Peyer's patch (tissue), 4 donors: ENCODE results near the gene GLRA3. TPM values are rescaled to one million over a fixed set of nuclear protein-coding genes. Genes with fewer than 3 reads are reported as not detected.

ENCODE experiments used
- DNase-seq, 3 donors: peaks; one replicate each; pipeline ENCODE4 v3.0.0-alpha.2; 2017 to 2019
- H3K27ac ChIP-seq, 4 donors: fragments of 200-600 bp; sonication (generic); one replicate each; pipeline ENCODE4 v1.5.1; 2016 to 2019
- H3K27me3 ChIP-seq, 2 donors: fragments of 200-600 bp; sonication (generic); one replicate each; pipeline ENCODE4 v1.5.1; 2019
- H3K36me3 ChIP-seq, 3 donors: fragments of 200-600 bp; sonication (generic); one replicate each; pipeline ENCODE4 v1.5.1; 2016 to 2019
- H3K4me1 ChIP-seq, 4 donors: fragments of 200-600 bp; sonication (generic); one replicate each; pipeline ENCODE4 v1.5.1; 2016 to 2019
- H3K4me3 ChIP-seq, 4 donors: fragments of 200-600 bp; sonication (generic); 1 replicate in 3 of 4; 2 replicates in 1 of 4; pipeline ENCODE4 v1.5.1; 2016 to 2019; ENCODE audit warnings: mild to moderate bottlenecking in 1 of 4
- H3K9me3 ChIP-seq, 4 donors: fragments of 200-600 bp; sonication (generic); one replicate each; pipeline ENCODE4 v1.5.1; 2016 to 2019; ENCODE audit warnings: mild to moderate bottlenecking in 1 of 4
- CTCF ChIP-seq, 6 experiments: fragments of 450-650 bp in 4 of 6; fragments of 200-600 bp in 2 of 6; sonication (generic) in 1 of 6; IDR thresholded peaks; one replicate each; pipeline ENCODE4 v1.5.1; 2017 to 2019; ENCODE audit warnings: antibody characterized with exemption in 6 of 6, mild to moderate bottlenecking in 3 of 6, moderate library complexity in 1 of 6
- POLR2A ChIP-seq, 2 donors: fragments of 450-650 bp; IDR thresholded peaks; one replicate each; pipeline ENCODE4 v1.5.1; 2017; ENCODE audit warnings: antibody characterized with exemption in 2 of 2, mild to moderate bottlenecking in 2 of 2, moderate library complexity in 2 of 2
- total RNA-seq, 4 donors: library from RNA; depleted of rRNA; stranded (reverse); fragments of >200 nt; gene quantifications; one replicate each; pipeline ENCODE4 v1.1.0, GENCODE V29; 2016

The GLRA3 gene
- total RNA-seq, 4 donors from 2014 or later, result 1.7 TPM; not detected in 3

GRCh38 chr4:174869339-174869738 lies 40.3 kb upstream of the GLRA3 start:
- Histone ChIP-seq H3K36me3 (no peaks in the 10 kb centered on the region), H3K27ac (no peak overlapping the region), H3K9me3 (no peaks in the 10 kb centered on the region), H3K4me1 (no peaks in the 10 kb centered on the region), H3K27me3 (no peaks in the 10 kb centered on the region), H3K4me3 (no peak overlapping the region)
- TF ChIP-seq POLR2A (IDR thresholded peaks at IDR 0.05) (no peak), CTCF (IDR thresholded peaks at IDR 0.05) (no peak)
- no peak for DNase-seq

DNA sequence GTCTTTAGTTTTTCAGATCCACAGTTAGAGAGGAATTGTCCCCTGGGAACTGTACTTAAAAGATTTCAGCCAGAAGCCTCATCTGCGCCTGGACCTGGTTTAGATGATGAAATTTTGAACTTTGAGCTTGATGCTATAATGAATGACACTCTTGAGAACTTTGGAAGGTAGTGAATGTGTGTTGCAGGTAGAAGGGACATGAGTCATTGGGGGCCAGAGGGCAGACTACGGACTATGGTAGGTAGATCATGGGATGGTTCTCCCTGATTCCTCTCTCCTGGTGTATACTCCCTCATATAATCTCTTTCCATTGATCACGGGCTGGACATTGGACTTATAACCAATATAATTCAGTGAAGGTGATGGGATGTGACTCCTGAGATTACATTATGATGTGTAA lies 38.9 kb upstream of the GLRA3 start:
- Histone ChIP-seq H3K4me1 (no peaks in the 10 kb centered on the region), H3K36me3 (no peaks in the 10 kb centered on the region), H3K27ac (no peak overlapping the region), H3K27me3 (no peaks in the 10 kb centered on the region), H3K4me3 (no peak overlapping the region), H3K9me3 (no peaks in the 10 kb centered on the region)
- no peak for TF ChIP-seq CTCF (IDR thresholded peaks at IDR 0.05)
- no peak for TF ChIP-seq POLR2A (IDR thresholded peaks at IDR 0.05)
- DNase-seq, result no peak

DNA sequence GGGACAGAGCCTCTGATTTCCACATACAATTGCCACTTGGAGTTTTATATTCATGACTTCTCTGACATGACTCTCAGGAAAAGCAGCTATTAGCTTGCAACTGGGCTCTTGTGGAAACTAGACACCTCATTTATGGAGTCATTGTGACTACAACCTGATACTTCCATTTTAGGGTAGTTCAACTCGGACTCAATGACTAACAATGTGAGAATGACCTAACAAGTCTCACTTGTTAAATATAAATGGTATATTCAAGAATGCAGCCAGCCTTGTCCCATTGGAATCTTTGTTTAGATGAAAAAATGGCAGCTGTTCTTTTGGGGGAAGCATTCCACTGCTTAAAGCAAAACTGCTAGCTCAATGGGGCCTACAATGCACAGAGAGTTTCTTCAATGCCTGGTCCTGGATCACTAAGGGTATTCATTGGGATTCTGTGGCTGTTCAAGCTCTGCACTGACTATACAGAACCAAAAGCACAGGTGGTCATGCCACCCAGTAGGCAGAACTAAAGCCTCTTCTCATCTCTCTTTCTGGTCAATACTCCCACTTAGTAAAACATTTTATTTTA lies 36.5 kb upstream of the GLRA3 start:
- Histone ChIP-seq H3K36me3 (no peaks in the 10 kb centered on the region), H3K27ac (no peak overlapping the region), H3K4me1 (no peaks in the 10 kb centered on the region), H3K27me3 (no peaks in the 10 kb centered on the region), H3K9me3 (no peaks in the 10 kb centered on the region), H3K4me3 (no peak overlapping the region)
- no peak for DNase-seq
- TF ChIP-seq CTCF (IDR thresholded peaks at IDR 0.05) (no peak), POLR2A (IDR thresholded peaks at IDR 0.05) (no peak)

DNA sequence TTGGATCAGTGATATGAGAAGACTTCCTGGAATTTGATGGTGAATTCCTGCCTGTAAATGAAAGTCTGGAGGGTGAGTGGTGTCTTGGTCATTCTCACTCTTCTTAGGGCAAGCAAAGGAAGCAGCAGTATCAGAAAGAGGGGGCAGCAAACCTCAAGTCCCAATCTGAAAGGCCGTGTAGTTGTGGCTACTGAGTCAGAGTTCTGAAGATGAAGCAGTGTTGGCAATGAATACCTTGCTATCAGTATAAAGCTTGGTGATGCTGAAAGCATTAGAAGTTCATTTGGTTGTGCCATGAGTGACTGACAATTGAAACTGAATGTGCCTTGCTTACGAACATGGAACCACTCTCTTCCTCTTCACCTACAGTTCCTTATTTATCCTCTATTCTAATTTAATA lies 35.0 kb upstream of the GLRA3 start:
- Histone ChIP-seq H3K4me3 (no peak overlapping the region), H3K27ac (no peak overlapping the region), H3K9me3 (no peaks in the 10 kb centered on the region), H3K4me1 (no peaks in the 10 kb centered on the region), H3K36me3 (no peaks in the 10 kb centered on the region), H3K27me3 (no peaks in the 10 kb centered on the region)
- no peak for DNase-seq
- TF ChIP-seq CTCF (IDR thresholded peaks at IDR 0.05) (no peak), POLR2A (IDR thresholded peaks at IDR 0.05) (no peak)

DNA sequence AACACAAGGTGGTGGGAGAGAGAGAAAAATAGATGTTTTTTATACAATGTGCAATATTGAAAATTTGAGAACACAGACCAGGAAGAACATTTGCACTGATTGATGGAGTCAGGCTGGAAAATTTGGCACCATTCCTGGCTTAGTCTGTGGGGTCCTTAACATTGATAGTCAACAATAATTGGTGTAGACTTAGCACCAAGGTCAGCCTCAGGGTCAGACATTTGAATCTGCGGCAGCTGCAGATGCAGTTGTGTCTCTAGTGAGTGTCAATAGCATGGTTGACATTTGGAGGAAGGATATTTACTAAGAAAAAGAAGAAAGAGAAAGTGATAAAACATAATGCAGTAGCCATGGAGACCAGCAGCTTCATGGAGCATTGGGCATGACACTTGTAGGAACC lies 31.5 kb upstream of the GLRA3 start:
- no peak overlapping the region for H3K4me3 ChIP-seq
- H3K27me3 ChIP-seq, result no peaks in the 10 kb centered on the region
- H3K9me3 ChIP-seq, result no peaks in the 10 kb centered on the region
- no peak overlapping the region for H3K27ac ChIP-seq
- H3K36me3 ChIP-seq, result no peaks in the 10 kb centered on the region
- no peak for DNase-seq
- TF ChIP-seq POLR2A (IDR thresholded peaks at IDR 0.05) (no peak), CTCF (IDR thresholded peaks at IDR 0.05) (no peak)
- no peaks in the 10 kb centered on the region for H3K4me1 ChIP-seq

- TF ChIP-seq CTCF (IDR thresholded peaks at IDR 0.05) (no peak), POLR2A (IDR thresholded peaks at IDR 0.05) (no peak)
- Histone ChIP-seq H3K4me1 (no peaks in the 10 kb centered on the region), H3K27me3 (no peaks in the 10 kb centered on the region), H3K27ac (no peak overlapping the region), H3K4me3 (no peak overlapping the region), H3K36me3 (no peaks in the 10 kb centered on the region), H3K9me3 (no peaks in the 10 kb centered on the region)
- no peak for DNase-seq
Measured at GRCh38 chr4:174859904-174860303, 30.9 kb upstream of the GLRA3 start.
